ENCODE data around the gene MTTP. TPM values are rescaled to one million over a fixed set of nuclear protein-coding genes. Genes with fewer than 3 reads are reported as not detected.

Gene MTTP
- total and polyA plus RNA-seq, 8 donors = 0.21 to 1.2 (median 0.66) TPM

- intact Hi-C loops (cut with DNase I) = no loop called here
- Histone ChIP-seq H3K9me3 (no peaks in the 10 kb centered on the region), H3K27me3 (no peaks in the 10 kb centered on the region), H3K27ac (no peak overlapping the region), H3K4me1 (no peaks in the 10 kb centered on the region), H3K4me3 (no peak overlapping the region), H3K36me3 (no peaks in the 10 kb centered on the region)
- DNase-seq (no peak), ATAC-seq (no peak)
- TF ChIP-seq, protein P1, sequence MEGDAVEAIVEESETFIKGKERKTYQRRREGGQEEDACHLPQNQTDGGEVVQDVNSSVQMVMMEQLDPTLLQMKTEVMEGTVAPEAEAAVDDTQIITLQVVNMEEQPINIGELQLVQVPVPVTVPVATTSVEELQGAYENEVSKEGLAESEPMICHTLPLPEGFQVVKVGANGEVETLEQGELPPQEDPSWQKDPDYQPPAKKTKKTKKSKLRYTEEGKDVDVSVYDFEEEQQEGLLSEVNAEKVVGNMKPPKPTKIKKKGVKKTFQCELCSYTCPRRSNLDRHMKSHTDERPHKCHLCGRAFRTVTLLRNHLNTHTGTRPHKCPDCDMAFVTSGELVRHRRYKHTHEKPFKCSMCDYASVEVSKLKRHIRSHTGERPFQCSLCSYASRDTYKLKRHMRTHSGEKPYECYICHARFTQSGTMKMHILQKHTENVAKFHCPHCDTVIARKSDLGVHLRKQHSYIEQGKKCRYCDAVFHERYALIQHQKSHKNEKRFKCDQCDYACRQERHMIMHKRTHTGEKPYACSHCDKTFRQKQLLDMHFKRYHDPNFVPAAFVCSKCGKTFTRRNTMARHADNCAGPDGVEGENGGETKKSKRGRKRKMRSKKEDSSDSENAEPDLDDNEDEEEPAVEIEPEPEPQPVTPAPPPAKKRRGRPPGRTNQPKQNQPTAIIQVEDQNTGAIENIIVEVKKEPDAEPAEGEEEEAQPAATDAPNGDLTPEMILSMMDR (IDR thresholded peaks at IDR 0.05) = no peak
These were observed 10.9 kb downstream of the MTTP start for GRCh38 chr4:99585516-99585915.

GRCh38 chr4:99586322-99586721 is 11.7 kb downstream of the MTTP start:
- Histone ChIP-seq H3K4me3 (no peak overlapping the region), H3K9me3 (no peaks in the 10 kb centered on the region), H3K27ac (no peak overlapping the region), H3K36me3 (no peaks in the 10 kb centered on the region), H3K27me3 (no peaks in the 10 kb centered on the region), H3K4me1 (no peaks in the 10 kb centered on the region)
- ATAC-seq (no peak), DNase-seq (no peak)
- TF ChIP-seq, protein P1 (IDR thresholded peaks at IDR 0.05) = no peak
- intact Hi-C loops (cut with DNase I) = no loop called here

DNA sequence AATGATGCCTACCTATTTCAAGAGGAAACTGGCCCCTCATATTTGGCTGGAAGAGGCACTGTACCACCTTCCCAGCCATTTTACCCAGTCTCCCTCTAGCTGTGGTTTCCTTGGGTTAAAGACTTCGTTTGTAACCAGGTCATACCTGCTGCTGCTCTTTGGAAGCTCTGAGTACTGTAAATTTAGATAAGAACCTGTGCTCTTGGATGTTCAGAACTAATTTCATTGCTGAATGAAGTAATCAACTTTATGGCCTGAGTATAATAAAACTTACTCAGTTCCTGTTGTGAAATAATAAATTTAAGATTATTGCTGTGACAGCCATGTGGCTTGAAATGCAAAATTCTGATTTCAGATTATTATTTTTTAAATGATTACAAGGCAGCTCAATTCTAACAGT is 12.2 kb downstream of the MTTP start:
- Histone ChIP-seq H3K4me1 (no peaks in the 10 kb centered on the region), H3K4me3 (no peak overlapping the region), H3K9me3 (no peaks in the 10 kb centered on the region), H3K36me3 (no peaks in the 10 kb centered on the region), H3K27ac (no peak overlapping the region), H3K27me3 (no peaks in the 10 kb centered on the region)
- DNase-seq = no peak
- ATAC-seq = no peak
- TF ChIP-seq, protein P1 (IDR thresholded peaks at IDR 0.05) = no peak
- intact Hi-C loops (cut with DNase I) = no loop called here

- H3K27me3 ChIP-seq = no peaks in the 10 kb centered on the region
- DNase-seq (no peak), ATAC-seq (no peak)
- no peaks in the 10 kb centered on the region for H3K9me3 ChIP-seq
- no peak overlapping the region for H3K27ac ChIP-seq
- no peak overlapping the region for H3K4me3 ChIP-seq
- intact Hi-C loops (cut with DNase I) = no loop called here
- H3K4me1 ChIP-seq = no peaks in the 10 kb centered on the region
- TF ChIP-seq, protein P1 (IDR thresholded peaks at IDR 0.05) = no peak
- H3K36me3 ChIP-seq = no peaks in the 10 kb centered on the region
These were observed 12.7 kb downstream of the MTTP start for GRCh38 chr4:99587309-99587708.

DNA sequence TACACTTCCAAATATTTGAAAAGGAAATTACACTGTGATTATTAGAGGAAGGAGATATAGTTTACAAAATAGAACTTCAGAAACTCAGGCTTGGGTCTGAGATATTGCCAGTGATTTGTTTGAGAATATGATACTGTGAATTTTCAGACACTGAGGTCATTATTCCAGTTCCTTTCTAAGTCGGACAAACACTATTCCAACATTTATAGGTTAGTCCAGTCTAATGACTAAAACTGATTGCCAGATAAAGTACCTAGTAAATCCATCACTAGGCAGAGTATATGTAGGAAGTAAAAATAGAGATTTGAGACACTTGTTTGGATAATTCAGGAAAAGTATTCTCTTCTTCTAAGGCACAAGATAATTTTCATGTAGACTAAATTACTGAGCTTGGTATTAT is 13.2 kb downstream of the MTTP start:
- no peak overlapping the region for H3K27ac ChIP-seq
- TF ChIP-seq, protein P1 (IDR thresholded peaks at IDR 0.05) = no peak
- no peaks in the 10 kb centered on the region for H3K27me3 ChIP-seq
- H3K36me3 ChIP-seq = no peaks in the 10 kb centered on the region
- H3K9me3 ChIP-seq = no peaks in the 10 kb centered on the region
- H3K4me1 ChIP-seq = no peaks in the 10 kb centered on the region
- DNase-seq = no peak
- intact Hi-C loops (cut with DNase I) = no loop called here
- H3K4me3 ChIP-seq = no peak overlapping the region
- ATAC-seq = no peak

Data from left lung (tissue), 10 donors.